Upper lobe of left lung (tissue), 6 donors: ENCODE measurements around the gene GATAD2B. TPM values are rescaled to one million over a fixed set of nuclear protein-coding genes. Genes with fewer than 3 reads are reported as not detected.

Source experiments
- ATAC-seq, 2 donors: fragments of 200-7000 bp; cut with Tn5 transposase; one replicate each; pipeline ENCODE4 v1.9.1; 2022; ENCODE audit warnings: mild to moderate bottlenecking in 2 of 2, moderate library complexity in 2 of 2; ENCODE audit not compliant: low FRiP score in 2 of 2
- DNase-seq, 2 donors: peaks; one replicate each; pipeline ENCODE4 v3.0.0-alpha.2; 2019 to 2020
- H3K27ac ChIP-seq, 4 donors: fragments of 200-600 bp; sonication (generic); one replicate each; pipeline ENCODE4 v1.5.1; 2016 to 2019
- H3K27me3 ChIP-seq, 4 donors: fragments of 200-600 bp; sonication (generic); one replicate each; pipeline ENCODE4 v1.5.1; 2017 to 2019
- H3K36me3 ChIP-seq, 4 donors: fragments of 200-600 bp; sonication (generic); one replicate each; pipeline ENCODE4 v1.5.1; 2016 to 2019
- H3K4me1 ChIP-seq, 4 donors: fragments of 200-600 bp; sonication (generic); one replicate each; pipeline ENCODE4 v1.5.1; 2018 to 2019
- H3K4me3 ChIP-seq, 4 donors: fragments of 200-600 bp; sonication (generic); one replicate each; pipeline ENCODE4 v1.5.1; 2017 to 2019; ENCODE audit warnings: mild to moderate bottlenecking in 2 of 4, moderate library complexity in 1 of 4
- H3K9me3 ChIP-seq, 4 donors: fragments of 200-600 bp; sonication (generic); one replicate each; pipeline ENCODE4 v1.5.1; 2018 to 2019
- CTCF ChIP-seq, 6 experiments: fragments of 450-650 bp in 4 of 6; fragments of 200-600 bp in 2 of 6; sonication (generic) in 2 of 6; IDR thresholded peaks; one replicate each; pipeline ENCODE4 v1.5.1; 2016 to 2019; ENCODE audit warnings: antibody characterized with exemption in 6 of 6
- EP300 ChIP-seq, 4 donors: sonication (generic); formaldehyde crosslinking; IDR thresholded peaks; one replicate each; pipeline ENCODE4 v1.5.1; 2017; ENCODE audit warnings: antibody characterized with exemption in 4 of 4, control low read depth in 2 of 4
- POLR2A ChIP-seq, 4 donors: fragments of 450-650 bp; IDR thresholded peaks; one replicate each; pipeline ENCODE4 v1.5.1; 2016 to 2017; ENCODE audit warnings: antibody characterized with exemption in 4 of 4, mild to moderate bottlenecking in 2 of 4
- POLR2AphosphoS5 ChIP-seq, 2 donors: sonication (generic); formaldehyde crosslinking; IDR thresholded peaks; one replicate each; pipeline ENCODE4 v1.5.1; 2017; ENCODE audit warnings: antibody characterized with exemption in 2 of 2
- WGBS, 2 donors: methylation state at CpG; one replicate each; pipeline ENCODE4 v1.1.5; 2017 to 2018; 5-methylcytosine and 5-hydroxymethylcytosine counted together
- total RNA-seq, 6 donors: library from RNA; depleted of rRNA in 4 of 6; stranded (reverse); fragments of >200 nt in 4 of 6; gene quantifications; one replicate each; pipeline versions ENCODE4 v1.1.0 to v1.2.1, GENCODE V29; 2016 to 2021
- donor health status: DM: no; HTN: no; CAD: no; lungs with moderate emphysema.
- donor health status: DM: no; HTN: yes; CAD: no; lungs with severe emphysema.

GATAD2B gene
- total RNA-seq, 6 donors from 2014 or later = 16.0 to 50.3 (median 37.8) TPM

DNA sequence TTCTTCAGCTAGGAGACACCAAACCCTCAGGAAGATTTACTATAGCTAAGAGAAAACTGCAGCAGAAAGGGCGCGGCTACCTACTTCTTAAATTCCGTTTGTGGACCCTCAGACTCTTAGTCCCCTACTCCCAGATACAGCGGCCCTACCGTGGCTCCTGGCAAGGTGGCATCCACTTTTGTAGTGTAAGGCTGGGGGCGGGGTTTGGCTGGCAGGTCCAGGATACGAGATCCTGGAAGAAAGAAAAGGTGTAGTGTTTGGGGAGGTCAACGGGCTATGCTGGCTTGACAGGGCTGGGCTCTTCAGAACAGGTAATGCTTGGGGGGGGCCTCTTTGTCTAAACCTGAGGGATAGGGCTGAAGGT, 45.2 kb upstream of the GATAD2B start:
- Histone ChIP-seq H3K27ac (peak overlapping the region; percentile 81 to 97 (median 86)), H3K4me1 (peaks cover 34 to 48% (median 35%) of the 10 kb centered on the region in 4 donors), H3K27me3 (no peaks in the 10 kb centered on the region), H3K4me3 (peak overlapping the region in 3 of 4 donors; percentile 52 to 62 (median 62)), H3K36me3 (peaks cover 0 to 4% (median 0%) of the 10 kb centered on the region in 4 donors), H3K9me3 (no peaks in the 10 kb centered on the region)
- DNase-seq (peak in 1 of 2 donors; percentile 74), ATAC-seq (no peak)
- TF ChIP-seq POLR2AphosphoS5 (IDR thresholded peaks at IDR 0.05) = no peak
- TF ChIP-seq POLR2A (IDR thresholded peaks at IDR 0.05) = no peak
- no peak for TF ChIP-seq EP300 (IDR thresholded peaks at IDR 0.05)
- TF ChIP-seq CTCF (IDR thresholded peaks at IDR 0.05) = no peak
- whole genome bisulfite sequencing, 2 donors = 3 to 9% methylated on average over 8 of the region's 8 CpGs

GRCh38 chr1:153967107-153967999, 44.6 kb upstream of the GATAD2B start, which contains the start of gene CREB3L4:
TSS of gene CREB3L4 (plus strand) at chr1:153967902. CDS start at chr1:153968526, 624 bp downstream.
- TF ChIP-seq CTCF (IDR thresholded peaks at IDR 0.05) (peak; percentile 23 to 52 (median 42)), POLR2A (IDR thresholded peaks at IDR 0.05) (peak in 3 of 4 donors; percentile 83 to 88 (median 86)), POLR2AphosphoS5 (IDR thresholded peaks at IDR 0.05) (peak; percentile 78 to 97), EP300 (IDR thresholded peaks at IDR 0.05) (peak in 1 of 4 donors; percentile 23)
- Histone ChIP-seq H3K4me3 (peak within 1 kb of the TSS; percentile 27 to 62 (median 57)), H3K27ac (peak within 1 kb of the TSS; percentile 81 to 97 (median 86)), H3K27me3 (no peaks in the 10 kb centered on the region), H3K36me3 (no peaks in the 10 kb centered on the region), H3K4me1 (peaks cover 37 to 55% (median 40%) of the 10 kb centered on the region in 4 donors), H3K9me3 (no peaks in the 10 kb centered on the region)
- peak; percentile 93 to 95 for ATAC-seq
- peak; percentile 93 to 96 for DNase-seq
- WGBS, 2 donors = 0 to 1% methylated on average over 41 to 45 of the region's 60 CpGs

DNA sequence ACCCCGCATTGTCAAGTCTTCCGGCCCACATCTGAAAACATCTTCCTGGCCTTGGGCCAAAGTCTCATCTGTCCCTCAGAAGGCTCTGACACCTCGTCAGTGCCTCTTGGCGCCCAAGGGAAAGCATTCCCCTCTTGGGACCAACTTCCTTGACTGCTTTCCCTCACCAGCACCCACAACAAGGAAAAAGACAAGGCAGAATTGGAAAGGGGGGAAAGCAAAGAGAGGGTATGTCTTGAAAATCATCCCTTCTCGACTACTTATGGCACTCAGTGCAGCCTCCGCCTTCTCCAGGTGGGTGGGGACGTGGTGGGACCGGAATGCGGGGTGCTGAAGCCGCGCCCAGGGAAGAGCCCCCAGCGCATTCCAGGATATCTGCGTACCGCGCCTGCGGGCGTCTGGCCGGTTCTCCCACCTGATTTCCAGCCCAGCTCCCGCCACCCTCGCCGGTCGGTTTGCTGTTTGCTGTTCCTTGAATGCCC, 41.1 kb upstream of the GATAD2B start:
- H3K36me3 ChIP-seq = peaks cover 0 to 28% (median 11%) of the 10 kb centered on the region in 4 donors
- H3K27me3 ChIP-seq = no peaks in the 10 kb centered on the region
- H3K4me1 ChIP-seq = peaks cover 60 to 85% (median 65%) of the 10 kb centered on the region in 4 donors
- ATAC-seq (no peak), DNase-seq (peak; percentile 56 to 86)
- TF ChIP-seq POLR2A (IDR thresholded peaks at IDR 0.05) = peak in 1 of 4 donors; percentile 10
- no peak for TF ChIP-seq CTCF (IDR thresholded peaks at IDR 0.05)
- WGBS, 2 donors = 0 to 4% methylated on average over 17 to 22 of the region's 22 CpGs
- peak overlapping the region; percentile 94 to 98 (median 97) for H3K27ac ChIP-seq
- H3K4me3 ChIP-seq = peak overlapping the region; percentile 56 to 75 (median 68)
- no peaks in the 10 kb centered on the region for H3K9me3 ChIP-seq

DNA sequence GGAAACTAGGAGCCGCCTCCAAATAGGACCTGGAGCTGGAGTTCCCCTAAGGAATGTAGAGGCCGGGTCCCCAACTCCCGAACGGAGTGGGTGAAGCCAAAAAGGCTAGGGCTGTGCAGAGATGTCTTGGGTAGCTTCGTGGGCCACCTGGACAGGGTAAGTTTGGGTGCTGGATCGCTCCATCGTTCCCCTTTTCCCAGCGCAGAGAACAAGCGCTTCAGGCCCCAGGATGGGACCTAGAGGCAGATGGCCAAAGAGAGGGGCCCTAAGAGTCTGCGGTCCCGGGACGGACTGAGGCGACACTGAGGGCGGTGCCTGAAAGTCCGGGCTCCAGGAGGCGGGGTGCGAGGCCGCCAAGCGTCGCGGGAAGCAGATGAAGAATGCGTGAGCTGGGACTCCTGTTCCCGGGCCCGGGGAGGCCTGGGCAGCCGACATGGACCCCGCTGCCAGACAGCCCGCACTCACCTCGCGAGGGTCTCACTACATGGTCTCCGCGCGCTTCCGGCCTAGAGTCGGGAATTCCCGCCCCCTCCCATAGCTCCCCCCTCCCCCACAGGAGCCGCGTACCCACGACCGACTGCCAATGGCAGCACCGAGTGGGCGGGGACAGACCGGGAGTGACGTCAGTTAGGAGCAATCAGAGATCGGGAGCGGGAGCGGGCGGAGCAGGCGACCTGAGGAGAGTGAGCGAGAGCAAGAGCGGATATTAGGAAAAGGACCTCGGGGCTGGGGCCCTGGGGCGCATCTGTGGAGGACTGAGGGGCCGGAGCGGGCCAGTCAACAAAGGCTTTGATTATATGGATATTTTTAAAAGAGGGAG, 40.5 kb upstream of the GATAD2B start, which contains the start of gene SLC39A1:
Gene SLC39A1, minus strand, starts transcription at position 508 of the 820 bp plus-strand sequence. CDS start 822 bp downstream, outside the sequence.
- peak; percentile 90 to 94 for ATAC-seq
- Histone ChIP-seq H3K4me1 (peaks cover 57 to 81% (median 63%) of the 10 kb centered on the region in 4 donors), H3K4me3 (peak within 1 kb of the TSS; percentile 56 to 75 (median 68)), H3K36me3 (peaks cover 0 to 28% (median 11%) of the 10 kb centered on the region in 4 donors), H3K27ac (peak within 1 kb of the TSS; percentile 94 to 98 (median 97)), H3K9me3 (no peaks in the 10 kb centered on the region), H3K27me3 (no peaks in the 10 kb centered on the region)
- TF ChIP-seq CTCF (IDR thresholded peaks at IDR 0.05) (no peak), POLR2AphosphoS5 (IDR thresholded peaks at IDR 0.05) (peak; percentile 84 to 90), POLR2A (IDR thresholded peaks at IDR 0.05) (peak in 3 of 4 donors; percentile 68 to 91 (median 83)), EP300 (IDR thresholded peaks at IDR 0.05) (no peak)
- peak; percentile 95 to 99 for DNase-seq
- 1% methylated on average over 32 to 37 of the region's 54 CpGs for WGBS, 2 donors
